HG02943 (cell line): Measurements from ENCODE around the gene LYRM9.
"Not testable (repeated sequence)": the region's sequence is repeated elsewhere in the genome, so short reads cannot be mapped to it uniquely, and the experiment has no call there.

Source experiments
- ATAC-seq: cut with Tn5 transposase; IDR thresholded peaks from one replicate; pipeline ENCODE4 v1.9.1; 2021; ENCODE audit warnings: mild to moderate bottlenecking, low read depth, moderate library complexity; ENCODE audit not compliant: unreplicated experiment

The LYRM9 gene

DNA sequence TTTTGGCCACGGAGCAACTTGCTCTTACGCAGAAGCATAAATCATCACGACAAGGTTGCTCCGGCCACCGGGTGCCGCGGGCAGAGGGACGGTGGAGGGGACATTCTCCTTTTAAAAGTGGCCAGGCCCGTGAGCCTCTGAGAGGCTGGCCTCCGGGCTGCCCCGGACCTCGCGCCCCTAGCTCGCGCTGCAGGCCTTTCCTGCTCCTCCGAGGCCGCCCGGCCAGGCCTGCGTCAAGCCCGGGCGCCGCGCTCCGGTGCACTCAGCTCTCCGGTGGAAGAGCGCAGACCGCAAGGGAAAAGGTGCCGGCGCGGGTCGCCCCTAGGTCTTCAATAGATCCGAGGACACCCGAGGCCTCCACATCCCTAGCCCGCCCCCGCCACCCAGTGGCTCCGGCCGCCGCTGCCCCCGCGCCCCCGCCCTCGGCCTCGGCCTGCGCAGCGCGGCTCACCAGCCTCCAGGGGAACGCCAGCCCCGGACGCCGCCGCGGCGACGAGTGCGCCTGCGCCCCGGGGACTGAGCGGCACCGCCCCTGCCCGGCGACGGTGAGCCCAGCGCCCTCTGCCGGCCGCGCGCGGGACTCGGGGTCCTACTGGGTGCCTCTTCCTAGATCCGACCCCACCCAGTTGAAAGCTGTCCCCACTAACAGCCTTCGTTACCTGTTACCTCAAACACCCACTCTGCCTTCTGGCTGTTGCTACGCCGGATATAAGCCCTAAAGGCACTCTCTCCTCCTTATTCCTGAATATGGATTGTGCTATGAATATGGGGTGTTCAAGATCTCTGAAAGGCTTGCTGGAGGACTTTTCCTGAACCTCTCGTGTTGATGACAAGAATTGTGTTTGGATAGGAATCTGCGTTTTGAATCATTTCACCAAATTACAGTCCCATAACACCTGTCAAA, at the start of gene LYRM9:
Gene LYRM9, minus strand, starts transcription at position 500 of the 904 bp plus-strand sequence. CDS start 10,671 bp downstream, outside the sequence.
- peak; percentile 90 for ATAC-seq

DNA sequence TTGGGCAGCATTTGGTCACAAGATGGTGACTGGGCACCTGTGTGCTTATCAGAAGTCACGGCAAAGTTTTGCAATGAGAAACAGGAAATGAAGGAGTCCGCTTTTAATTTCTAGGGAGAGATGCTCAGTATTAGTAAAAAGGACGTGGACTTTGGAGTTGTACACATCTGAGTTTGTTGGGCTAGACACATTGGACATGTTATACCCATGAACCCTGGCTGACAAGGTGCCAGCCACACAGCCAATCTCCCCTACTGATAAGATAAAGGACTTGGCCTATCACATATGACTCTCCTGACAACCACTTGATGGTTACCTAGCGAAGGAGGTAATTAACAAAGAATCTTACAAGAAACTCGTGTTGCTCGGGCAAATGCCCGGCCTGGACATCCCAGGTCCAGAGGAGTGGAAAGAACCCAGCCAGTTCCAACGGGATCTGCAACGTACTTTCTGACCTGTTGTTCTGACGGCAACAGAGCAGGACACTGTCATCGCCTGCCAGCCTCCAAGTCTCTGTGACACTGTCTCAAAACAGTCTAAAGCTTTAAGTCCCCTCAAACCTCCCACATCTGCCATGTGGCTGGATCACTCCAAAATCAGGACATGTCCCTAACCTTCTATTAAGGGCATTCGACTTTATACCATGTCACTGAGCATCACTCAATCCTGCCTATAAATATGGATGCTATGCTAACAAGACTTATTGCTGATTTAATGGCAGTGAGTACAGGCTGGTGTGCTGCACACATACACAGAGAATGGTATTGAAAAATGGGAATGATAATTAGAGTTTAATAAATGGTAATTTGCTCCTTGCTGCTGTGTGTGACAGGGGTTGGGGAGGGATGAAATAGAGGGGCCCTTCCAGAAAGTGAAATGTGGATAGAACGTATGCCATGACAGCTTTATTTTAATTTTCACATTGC, 47.6 kb upstream of the LYRM9 start:
- no peak for ATAC-seq

DNA sequence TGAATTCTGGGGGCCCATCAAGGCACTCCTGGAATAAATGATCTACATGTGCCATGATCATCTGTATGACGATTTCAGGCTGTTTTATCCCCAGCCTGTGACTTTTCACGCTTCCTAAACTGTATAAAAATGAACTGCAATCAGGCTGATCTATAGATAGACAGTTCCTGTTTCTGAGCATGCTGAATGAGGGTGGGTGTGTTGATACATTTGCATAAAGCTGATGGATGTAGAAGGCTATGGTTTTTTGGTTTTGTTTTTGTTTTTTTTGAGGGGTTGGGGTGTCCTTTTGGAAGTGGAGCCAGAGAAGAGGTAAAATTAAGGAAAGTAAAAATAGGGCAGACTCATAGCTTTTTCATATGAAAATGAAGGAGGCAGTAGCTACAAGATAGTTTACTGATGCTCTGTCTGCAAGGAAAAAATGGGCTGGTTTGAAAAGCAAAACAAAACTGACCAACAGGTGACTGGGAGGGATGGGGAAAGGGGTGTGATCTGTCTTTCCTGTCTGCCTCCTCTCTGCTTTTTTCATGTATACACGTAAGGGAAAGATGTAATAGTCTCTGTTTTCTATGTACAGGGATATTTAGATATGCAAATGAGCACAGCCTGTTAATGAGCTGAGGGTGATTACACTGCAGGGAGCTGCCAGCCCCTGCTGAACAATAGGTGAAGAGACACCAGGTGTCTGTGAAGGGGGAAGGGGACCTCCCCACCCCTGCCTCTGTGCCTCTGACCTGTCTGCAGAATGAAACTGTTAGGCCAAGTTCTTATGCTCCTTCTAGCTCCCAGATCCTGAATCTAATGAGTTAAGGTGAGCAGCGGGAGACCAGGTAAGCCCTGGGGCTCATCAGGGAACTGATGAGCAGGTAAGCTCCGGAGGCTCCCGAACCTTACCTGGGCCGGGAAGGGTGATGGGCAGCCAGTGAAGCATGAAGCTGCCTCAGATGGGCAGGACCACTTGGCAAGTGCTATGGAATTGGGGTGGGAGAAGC, 46.6 kb upstream of the LYRM9 start:
- no peak for ATAC-seq

DNA sequence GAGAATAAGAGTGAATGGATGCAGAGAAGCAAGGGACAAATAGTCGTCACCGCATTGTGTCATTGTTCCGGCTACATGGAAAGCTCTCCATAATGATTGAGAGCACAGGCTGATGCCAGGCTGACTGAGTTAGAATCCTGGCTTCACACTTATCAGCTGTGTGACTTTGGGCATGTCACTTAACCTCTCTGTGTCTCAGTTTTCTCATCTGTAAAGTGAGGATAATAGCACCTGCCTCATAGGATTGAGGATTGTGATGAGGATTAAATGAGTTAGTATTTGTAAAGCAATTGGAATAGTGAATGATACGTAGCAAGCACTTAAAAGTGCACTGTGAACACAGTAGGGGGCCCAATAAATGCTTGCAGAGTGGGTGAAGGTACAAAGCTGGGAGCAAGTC, 45.7 kb upstream of the LYRM9 start:
- ATAC-seq: no peak

DNA sequence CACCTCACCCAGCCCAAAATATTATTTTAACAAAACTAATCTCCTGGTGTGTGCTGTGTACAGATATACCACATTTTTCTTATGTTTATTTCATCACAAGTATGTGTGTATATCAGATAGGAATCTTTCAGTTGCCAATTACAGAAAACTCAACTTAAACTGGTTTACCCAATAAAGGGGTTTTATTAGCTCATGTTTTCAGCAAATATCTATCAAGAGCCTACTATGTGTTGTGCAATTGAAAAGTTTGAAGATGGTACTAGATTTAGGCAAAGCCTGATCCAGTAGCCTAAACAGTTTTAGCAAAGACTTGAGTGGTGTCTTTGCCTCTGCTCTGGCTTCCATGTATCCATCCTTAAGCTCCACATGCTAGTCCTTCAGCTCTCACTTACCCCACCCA, 45.1 kb upstream of the LYRM9 start:
- no peak for ATAC-seq

DNA sequence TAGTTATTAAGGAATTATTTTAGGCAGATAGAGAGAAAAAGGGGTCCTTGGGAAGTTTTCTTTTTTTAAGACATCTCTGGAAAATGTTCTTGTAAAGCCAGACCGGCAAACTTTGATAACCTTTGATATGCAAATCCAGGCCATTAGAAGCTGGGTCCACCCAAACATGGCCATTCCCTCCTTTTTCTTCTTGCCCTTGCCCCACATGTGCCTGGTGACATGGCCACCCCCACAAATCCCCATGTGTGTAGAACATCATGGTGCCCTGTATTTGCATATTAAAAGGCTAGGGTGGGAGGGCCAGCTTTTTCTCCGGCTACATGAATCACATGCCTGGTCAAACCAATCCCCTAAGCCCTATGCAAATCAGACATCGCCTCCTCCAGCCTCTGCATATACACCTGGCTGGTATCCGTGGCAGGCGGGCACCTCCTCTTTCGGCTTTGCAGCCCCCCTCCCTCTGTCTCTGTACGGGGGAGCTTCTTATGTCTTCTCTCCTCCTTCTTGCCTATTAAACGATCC, 43.9 kb upstream of the LYRM9 start:
- no peak for ATAC-seq

DNA sequence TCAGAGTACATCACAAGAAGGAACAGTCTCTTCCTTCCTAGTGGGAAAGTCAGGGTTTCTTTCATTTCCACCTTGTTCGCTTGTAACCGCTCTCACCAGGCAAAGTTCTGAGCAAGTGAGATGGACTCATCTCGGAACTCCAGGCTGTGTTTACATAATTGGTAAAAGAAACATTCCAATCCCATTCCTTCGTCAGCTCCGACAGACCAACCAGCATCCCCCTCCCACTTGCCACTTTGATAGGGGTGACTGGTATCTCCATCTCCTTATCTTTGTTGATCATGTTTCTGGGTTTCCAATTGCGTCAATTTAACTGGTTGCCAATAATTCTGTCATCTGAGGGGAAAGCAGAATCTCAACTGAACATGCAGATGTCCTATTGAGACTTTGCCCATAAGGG, 36.8 kb upstream of the LYRM9 start:
- no peak for ATAC-seq

DNA sequence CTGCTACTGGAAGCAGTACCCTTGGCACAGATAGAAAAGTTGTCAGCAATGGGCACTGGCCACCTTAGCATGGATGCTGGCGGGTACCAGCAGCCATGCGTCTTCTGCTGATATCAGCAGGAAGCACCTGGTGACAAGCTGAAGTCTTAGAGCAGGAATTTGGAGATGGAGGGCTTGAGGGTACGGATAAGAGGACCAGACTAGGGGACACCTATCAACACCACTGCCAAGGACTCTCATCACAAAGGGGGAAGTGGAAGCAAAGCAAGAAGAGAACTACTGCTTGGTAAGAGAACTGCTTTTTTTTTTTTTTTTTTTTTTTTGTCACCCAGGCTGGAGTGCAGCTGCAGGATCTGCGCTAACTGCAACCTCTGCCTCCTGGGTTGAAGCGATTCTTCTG, 35.4 kb upstream of the LYRM9 start:
- ATAC-seq: no peak

DNA sequence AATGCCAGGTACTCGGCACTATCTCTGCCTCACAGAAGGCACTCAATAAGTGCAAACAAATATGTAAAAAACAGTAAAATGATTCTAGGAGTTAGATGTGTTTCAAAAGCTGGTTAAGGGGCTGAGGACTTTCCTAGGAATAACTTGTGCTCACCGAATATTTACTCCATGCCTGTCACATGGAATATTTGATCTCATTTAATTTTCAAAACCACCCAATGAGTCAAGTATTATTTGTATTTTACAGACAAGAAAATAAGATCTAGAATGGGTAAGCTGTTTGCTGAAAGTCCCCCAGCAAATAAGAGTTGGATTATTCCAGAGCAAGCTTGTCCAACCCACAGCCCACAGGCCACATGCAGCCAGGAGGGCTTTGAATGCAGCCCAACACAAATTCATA, 34.6 kb upstream of the LYRM9 start:
- ATAC-seq: no peak

DNA sequence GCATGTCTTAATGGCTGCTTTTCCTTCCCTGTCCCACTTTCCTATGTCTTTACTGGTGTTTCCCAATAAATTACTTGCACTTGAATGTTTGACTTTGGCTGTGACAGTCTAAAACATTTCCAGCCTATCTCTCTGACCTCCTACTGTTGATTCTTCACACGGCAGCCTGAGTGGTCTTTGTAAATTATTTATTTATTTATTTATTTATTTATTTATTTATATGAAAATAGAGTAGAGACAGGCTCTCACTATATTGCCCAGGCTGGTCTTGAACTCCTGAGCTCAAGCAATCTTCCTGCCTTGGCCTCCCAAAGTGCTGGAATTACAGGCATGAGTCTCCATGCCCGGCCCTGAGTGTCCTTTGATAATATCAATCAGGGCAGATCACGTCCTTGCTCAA, 28.4 kb upstream of the LYRM9 start:
- no peak for ATAC-seq

DNA sequence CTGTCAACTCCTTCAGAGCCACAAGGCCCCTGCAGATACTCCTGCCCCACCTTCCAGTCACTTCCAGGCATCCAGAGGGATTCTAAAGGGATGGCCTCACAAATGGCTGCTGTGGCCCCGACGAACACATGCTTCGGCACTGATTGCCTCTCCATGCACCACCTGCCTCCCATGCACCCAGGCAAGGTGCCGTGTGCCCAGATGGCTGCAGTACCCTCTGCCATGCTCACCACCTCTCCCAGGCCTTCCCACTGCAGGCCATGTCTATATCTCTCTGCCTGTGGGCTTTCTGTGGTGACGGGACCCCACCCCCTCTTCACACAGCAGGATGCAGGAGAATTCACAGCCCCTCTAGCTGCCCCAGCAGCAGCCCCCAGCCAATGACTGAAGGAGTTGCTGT, 27.9 kb upstream of the LYRM9 start:
- ATAC-seq: no peak

DNA sequence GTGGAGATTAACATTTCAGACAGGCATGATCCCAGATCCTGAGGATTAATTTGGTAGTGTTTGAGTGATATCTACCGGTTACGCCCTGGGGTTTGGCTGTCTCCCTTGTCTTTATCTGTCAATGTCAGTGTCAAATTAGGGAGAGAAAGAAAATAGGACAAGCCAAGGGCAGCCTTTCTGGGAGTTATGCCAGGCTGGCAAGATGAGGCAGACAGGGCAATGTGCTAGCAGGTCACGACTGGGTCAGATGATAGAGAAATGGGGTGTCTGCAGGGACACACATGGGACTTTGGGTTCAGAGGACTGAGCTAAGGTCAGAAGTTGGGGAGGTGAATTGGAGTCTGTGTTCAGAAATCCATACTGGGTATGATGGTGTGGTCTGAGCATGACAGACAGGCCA, 27.4 kb upstream of the LYRM9 start:
- ATAC-seq: no peak

DNA sequence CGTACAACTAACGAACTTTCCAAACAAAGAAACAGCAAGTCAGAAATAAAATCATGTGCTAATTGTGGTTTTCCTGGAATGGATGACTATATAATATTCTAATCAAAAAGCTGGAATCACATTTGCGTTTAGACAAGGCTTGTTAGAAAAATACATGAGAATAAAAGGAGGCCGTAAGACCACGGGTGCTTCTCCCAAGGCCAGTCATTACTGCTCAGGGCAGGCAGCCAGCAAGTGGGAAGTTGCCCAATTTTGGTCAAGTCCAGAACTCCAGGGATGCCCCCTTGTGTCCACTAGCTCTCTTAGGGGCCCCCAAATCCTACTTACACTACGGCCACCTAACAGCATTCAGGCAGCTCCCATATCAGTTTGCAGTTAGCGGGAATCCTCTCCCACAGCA, 25.9 kb upstream of the LYRM9 start:
- ATAC-seq: no peak

DNA sequence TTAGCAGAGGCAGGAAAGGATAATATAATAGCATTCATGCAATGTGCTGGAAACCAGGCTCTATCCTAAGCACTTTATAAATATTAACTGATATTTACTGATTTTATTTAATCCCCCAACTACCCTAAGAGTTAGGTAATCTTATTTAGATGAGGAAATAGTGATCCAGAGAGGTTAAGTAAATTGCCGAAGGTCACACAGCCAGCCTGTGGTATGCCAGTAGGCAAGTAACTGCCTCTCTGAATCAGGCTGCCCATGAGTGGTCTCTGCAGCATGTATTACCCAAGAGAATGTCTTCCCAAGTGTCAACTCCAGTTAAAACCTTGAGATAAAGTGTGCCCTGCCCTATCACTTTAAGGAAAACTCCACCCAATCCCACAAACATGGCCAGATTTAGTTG, 25.3 kb upstream of the LYRM9 start:
- no peak for ATAC-seq

DNA sequence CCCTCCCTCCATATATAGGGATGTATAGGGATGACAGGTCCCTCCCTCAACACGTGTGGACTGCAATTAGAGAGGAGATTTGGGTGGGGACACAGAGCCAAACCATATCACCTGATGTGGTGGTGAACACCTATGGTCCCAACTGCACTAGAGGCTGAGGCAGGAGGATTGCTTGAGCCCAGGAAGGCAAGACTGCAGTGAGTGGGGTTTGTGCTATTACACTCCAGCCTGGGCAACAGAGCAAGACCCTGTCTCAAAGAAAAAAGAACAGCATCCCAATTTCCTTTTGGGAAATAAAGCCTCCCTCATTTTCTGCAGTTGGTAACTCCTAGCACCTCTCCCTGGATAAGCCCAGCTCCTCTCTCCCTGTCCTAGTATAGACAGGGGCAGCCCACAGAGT, 23.8 kb upstream of the LYRM9 start:
- ATAC-seq: no peak

DNA sequence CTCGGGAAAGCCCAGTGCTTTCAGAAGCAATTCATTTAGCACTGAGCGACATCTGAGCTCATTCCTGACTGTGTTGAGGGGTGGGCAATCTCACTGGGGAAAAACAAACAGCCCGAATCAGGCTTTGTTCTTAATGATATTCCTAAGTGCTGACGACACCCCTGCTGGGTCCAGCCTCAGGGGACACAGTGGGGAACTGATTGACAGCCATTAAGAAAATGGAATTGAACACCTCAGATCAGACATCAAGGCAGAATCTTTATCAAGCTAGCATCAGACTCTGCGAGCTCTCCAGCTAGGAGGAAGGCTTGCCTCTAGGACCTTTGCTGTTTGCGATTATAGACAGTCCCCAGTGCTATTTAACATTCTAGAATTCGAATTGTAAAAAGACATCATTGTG, 22.5 kb upstream of the LYRM9 start:
- no peak for ATAC-seq

DNA sequence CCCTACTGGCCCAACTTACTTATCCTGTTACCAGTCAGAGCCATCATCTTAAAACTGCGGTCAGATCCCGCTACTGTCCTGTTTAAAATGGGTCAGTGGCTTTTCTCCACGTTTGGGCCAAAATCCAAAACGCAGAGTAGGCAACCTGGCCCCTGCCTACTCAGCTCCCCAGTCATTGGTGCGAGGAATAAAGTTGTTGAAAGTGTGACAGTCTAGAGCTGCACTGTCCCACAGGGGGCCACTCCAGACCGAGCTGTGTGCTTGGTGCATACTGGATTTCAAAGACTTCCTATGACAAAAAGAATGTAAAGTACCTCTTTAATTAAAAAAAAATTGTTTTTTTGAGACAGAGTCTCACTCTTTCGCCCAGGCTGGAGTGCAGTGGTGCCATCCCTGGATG, 21.2 kb upstream of the LYRM9 start:
- ATAC-seq: no peak

DNA sequence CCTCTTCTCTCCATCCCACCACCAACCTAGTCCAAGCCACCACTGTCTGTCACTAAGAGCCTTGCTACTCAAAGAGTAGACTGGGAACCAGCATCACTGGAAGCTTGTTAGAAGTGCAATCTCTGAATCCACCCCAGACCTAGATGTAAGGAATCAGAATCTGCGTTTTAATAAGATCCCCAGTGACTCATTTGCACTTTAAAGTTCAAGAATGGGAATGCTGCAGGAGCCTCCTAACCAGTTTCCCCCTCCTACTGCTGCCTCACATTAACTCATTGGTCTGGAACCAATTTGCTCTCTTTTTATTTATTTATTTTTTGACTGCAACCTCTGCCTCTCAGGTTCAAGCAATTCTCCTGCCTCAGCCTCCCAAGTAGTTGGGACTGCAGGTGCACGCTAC, 19.8 kb upstream of the LYRM9 start:
- no peak for ATAC-seq

DNA sequence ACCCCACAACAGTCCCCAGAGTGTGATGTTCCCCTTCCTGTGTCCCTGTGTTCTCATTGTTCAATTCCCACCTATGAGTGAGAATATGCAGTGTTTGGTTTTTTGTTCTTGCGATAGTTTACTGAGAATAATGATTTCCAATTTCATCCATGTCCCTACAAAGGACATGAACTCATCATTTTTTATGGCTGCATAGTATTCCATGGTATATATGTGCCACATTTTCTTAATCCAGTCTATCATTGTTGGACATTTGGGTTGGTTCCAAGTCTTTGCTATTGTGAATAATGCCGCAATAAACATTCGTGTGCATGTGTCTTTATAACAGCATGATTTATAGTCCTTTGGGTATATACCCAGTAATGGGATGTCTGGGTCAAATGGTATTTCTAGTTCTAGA, 19.1 kb upstream of the LYRM9 start:
- not testable (repeated sequence) for ATAC-seq

DNA sequence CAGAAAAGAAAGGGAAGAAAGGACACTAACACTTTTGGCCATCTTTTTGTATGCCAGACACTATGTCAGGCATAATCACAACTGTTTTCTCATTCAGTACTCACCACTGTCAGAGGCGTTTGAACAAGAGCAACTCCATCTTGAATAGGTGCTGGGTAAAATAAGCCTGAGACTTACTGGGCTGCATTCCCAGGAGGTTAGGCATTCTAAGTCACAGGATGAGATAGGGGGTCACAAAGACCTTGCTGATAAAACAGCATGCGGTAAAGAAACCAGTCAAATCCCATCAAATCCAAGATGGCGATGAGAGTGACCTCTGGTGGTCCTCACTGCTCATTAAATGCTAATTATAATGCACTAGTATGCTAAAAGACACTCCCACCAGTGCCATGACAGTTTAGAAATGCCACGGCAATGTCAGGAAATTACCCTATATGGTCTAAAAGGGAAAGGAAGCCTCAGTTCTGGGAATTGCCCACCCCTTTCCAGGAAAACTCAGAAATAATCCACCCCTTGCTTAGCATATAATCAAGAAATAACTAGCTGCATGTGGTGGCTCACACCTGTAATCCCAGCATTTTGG, 14.9 kb upstream of the LYRM9 start:
- no peak for ATAC-seq
